Tibial nerve (tissue), 3 donors: ENCODE measurements around the gene SLC16A8.

Source experiments
- CTCF ChIP-seq, 5 experiments: fragments of 200-600 bp in 3 of 5; fragments of 450-650 bp in 2 of 5; sonication (generic) in 3 of 5; IDR thresholded peaks; one replicate each; pipeline ENCODE4 v1.5.1; 2016 to 2019; ENCODE audit warnings: antibody characterized with exemption in 5 of 5, mild to moderate bottlenecking in 3 of 5, moderate library complexity in 2 of 5
- POLR2A ChIP-seq, 2 donors: fragments of 450-650 bp; IDR thresholded peaks; one replicate each; pipeline ENCODE4 v1.6.1; 2017; ENCODE audit warnings: antibody characterized with exemption in 2 of 2, mild to moderate bottlenecking in 2 of 2, moderate library complexity in 2 of 2

GRCh38 chr22:38050720-38051119 is 33.3 kb downstream of the SLC16A8 start:
- TF ChIP-seq CTCF (IDR thresholded peaks at IDR 0.05): no peak
- no peak for TF ChIP-seq POLR2A (IDR thresholded peaks at IDR 0.05)
